ENCODE data around the gene IFTAP.
A peak's percentile ranks its signal among the peaks of the same experiment; 100 is the strongest.

IFTAP gene

DNA sequence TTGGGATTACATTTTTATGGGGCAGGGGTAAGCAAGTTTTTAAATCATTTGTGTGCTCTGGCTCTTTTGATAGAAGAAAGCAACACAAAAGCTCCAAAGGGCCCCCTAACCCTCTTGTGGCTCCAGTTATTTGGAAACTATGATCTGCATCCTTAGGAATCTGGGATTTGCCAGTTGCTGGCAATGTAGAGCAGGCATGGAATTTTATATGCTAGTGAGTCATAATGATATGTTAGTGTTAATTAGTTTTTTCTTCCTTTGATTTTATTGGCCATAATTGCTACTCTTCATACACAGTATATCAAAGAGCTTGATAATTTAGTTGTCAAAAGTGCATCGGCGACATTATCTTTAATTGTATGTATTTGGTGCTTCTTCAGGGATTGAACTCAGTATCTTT is 16.4 kb upstream of the IFTAP start:
- peak; percentile 13 for DNase-seq (ENCODE audit: low read depth)
- TF ChIP-seq CTCF (IDR thresholded peaks at IDR 0.05; ENCODE audit: control insufficient read depth, insufficient read depth, low read depth, low read length, missing control alignments) = no peak
- H3K4me3 ChIP-seq (ENCODE audit: control insufficient read depth, low read depth, low read length) = no peak overlapping the region

- H3K4me3 ChIP-seq (ENCODE audit: control insufficient read depth, low read depth, low read length) = no peak overlapping the region
- TF ChIP-seq CTCF (IDR thresholded peaks at IDR 0.05; ENCODE audit: control insufficient read depth, insufficient read depth, low read depth, low read length, missing control alignments) = no peak
- no peak for DNase-seq (ENCODE audit: low read depth)
Measured at GRCh38 chr11:36578458-36578857, 15.8 kb upstream of the IFTAP start.

DNA sequence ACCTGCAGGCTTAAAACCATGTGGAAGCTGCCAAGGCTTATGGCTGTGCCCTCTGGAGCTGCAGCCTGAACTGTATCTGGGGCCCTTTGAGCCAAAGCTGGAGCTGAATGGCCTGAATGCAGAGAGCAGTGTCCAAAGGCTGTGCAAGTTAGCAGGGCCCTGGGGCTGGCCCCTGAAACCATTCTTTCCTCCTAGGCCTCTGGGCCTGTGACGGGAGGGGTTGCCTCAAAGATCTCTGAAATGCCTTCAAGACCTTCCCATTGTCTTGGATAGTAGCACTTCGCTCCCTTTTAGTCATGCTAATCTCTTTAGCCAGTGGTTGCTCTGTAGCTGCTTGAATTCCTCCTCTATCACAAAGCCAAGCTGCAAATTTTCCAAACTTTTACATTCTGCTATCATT is 12.8 kb upstream of the IFTAP start:
- no peak for DNase-seq (ENCODE audit: low read depth)
- no peak overlapping the region for H3K4me3 ChIP-seq (ENCODE audit: control insufficient read depth, low read depth, low read length)
- no peak for TF ChIP-seq CTCF (IDR thresholded peaks at IDR 0.05; ENCODE audit: control insufficient read depth, insufficient read depth, low read depth, low read length, missing control alignments)

- TF ChIP-seq CTCF (IDR thresholded peaks at IDR 0.05; ENCODE audit: control insufficient read depth, insufficient read depth, low read depth, low read length, missing control alignments) = no peak
- DNase-seq (ENCODE audit: low read depth) = no peak
- H3K4me3 ChIP-seq (ENCODE audit: control insufficient read depth, low read depth, low read length) = no peak overlapping the region
Measured at GRCh38 chr11:36583667-36584066, 10.6 kb upstream of the IFTAP start.

GRCh38 chr11:36586543-36586942 is 7.8 kb upstream of the IFTAP start:
- DNase-seq (ENCODE audit: low read depth) = no peak
- no peak overlapping the region for H3K4me3 ChIP-seq (ENCODE audit: control insufficient read depth, low read depth, low read length)

DNA sequence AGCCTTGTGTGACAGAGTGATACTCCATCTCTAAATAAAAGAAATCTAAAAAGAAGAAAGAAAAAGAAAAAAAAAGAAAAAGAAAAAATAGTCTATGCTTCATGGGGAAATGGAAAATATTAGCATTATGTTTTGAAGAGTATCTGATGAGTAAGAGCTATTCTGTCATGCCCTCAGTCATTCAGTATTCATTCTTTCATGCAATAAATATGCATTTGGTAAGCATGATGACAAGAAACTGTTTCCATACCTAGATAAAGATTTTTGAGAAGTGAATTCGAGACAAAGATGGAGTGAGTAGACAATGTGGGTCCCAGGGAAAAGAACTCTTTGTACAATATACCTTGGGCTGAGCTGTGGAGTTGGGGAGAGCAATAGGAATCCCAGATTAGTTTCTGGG is 6.2 kb upstream of the IFTAP start:
- DNase-seq (ENCODE audit: low read depth) = no peak
- H3K4me3 ChIP-seq (ENCODE audit: control insufficient read depth, low read depth, low read length) = no peak overlapping the region
- no peak for TF ChIP-seq CTCF (IDR thresholded peaks at IDR 0.05; ENCODE audit: control insufficient read depth, insufficient read depth, low read depth, low read length, missing control alignments)

More at GRCh38 chr11:36586543-36586942, 7.8 kb upstream of the IFTAP start:
- TF ChIP-seq CTCF (IDR thresholded peaks at IDR 0.05; ENCODE audit: control insufficient read depth, insufficient read depth, low read depth, low read length, missing control alignments) = no peak

GRCh38 chr11:36590513-36590912 is 3.8 kb upstream of the IFTAP start:
- TF ChIP-seq CTCF (IDR thresholded peaks at IDR 0.05; ENCODE audit: control insufficient read depth, insufficient read depth, low read depth, low read length, missing control alignments) = no peak
- H3K4me3 ChIP-seq (ENCODE audit: control insufficient read depth, low read depth, low read length) = no peak overlapping the region
- no peak for DNase-seq (ENCODE audit: low read depth)

Data from AG09309 (cell line).